HG03378 (cell line): Measurements from ENCODE around the gene PLEKHG2.
A peak's percentile ranks its signal among the peaks of the same experiment; 100 is the strongest.
"Not testable (repeated sequence)": the region's sequence is repeated elsewhere in the genome, so short reads cannot be mapped to it uniquely, and the experiment has no call there.

Source experiments
- ATAC-seq: cut with Tn5 transposase; IDR thresholded peaks from one replicate; pipeline ENCODE4 v1.9.1; 2021; ENCODE audit warnings: mild to moderate bottlenecking, moderate library complexity; ENCODE audit not compliant: unreplicated experiment

The PLEKHG2 gene

GRCh38 chr19:39435499-39436349, 23.3 kb downstream of the PLEKHG2 start, which contains the start of gene RPS16:
Gene RPS16, minus strand, starts transcription at chr19:39435949. Its CDS starts 54 bp downstream, at chr19:39435895.
- ATAC-seq, result peak; percentile 47

- no peak for ATAC-seq
Measured at GRCh38 chr19:39436350-39436716, 23.9 kb downstream of the PLEKHG2 start.

GRCh38 chr19:39438270-39438934, 25.9 kb downstream of the PLEKHG2 start:
- no peak for ATAC-seq

GRCh38 chr19:39444598-39445195, 32.2 kb downstream of the PLEKHG2 start:
- ATAC-seq, result no peak

- peak; percentile 71 for ATAC-seq
Measured at GRCh38 chr19:39445196-39446111, 33.0 kb downstream of the PLEKHG2 start, which contains the start of gene SUPT5H. Gene SUPT5H, plus strand, starts transcription at chr19:39445582. Its CDS starts 309 bp downstream, at chr19:39445891.

GRCh38 chr19:39446365-39447084, 34.1 kb downstream of the PLEKHG2 start:
- no peak for ATAC-seq

- no peak for ATAC-seq
Measured at GRCh38 chr19:39448271-39448670, 35.8 kb downstream of the PLEKHG2 start.

GRCh38 chr19:39449116-39449797, 36.8 kb downstream of the PLEKHG2 start:
- no peak for ATAC-seq

GRCh38 chr19:39451257-39451656, 38.8 kb downstream of the PLEKHG2 start:
- ATAC-seq, result not testable (repeated sequence)

GRCh38 chr19:39463403-39463802, 50.9 kb downstream of the PLEKHG2 start:
- ATAC-seq, result no peak

- ATAC-seq, result no peak
Measured at GRCh38 chr19:39465956-39466747, 53.7 kb downstream of the PLEKHG2 start.

- ATAC-seq, result no peak
Measured at GRCh38 chr19:39467941-39468340, 55.5 kb downstream of the PLEKHG2 start.

GRCh38 chr19:39469036-39469435, 56.6 kb downstream of the PLEKHG2 start:
- no peak for ATAC-seq

- no peak for ATAC-seq
Measured at GRCh38 chr19:39469567-39469966, 57.1 kb downstream of the PLEKHG2 start.

- ATAC-seq, result no peak
Measured at GRCh38 chr19:39470724-39471339, 58.4 kb downstream of the PLEKHG2 start.

GRCh38 chr19:39471756-39472536, 59.5 kb downstream of the PLEKHG2 start:
- no peak for ATAC-seq

- no peak for ATAC-seq
Measured at GRCh38 chr19:39472746-39473442, 60.4 kb downstream of the PLEKHG2 start.
